Caco-2 (cell line): ENCODE measurements around the gene CASP12. TPM values are rescaled to one million over a fixed set of nuclear protein-coding genes. Genes with fewer than 3 reads are reported as not detected.

Experiments used
- BruUV-seq: library from RNA; stranded (reverse); fragments of 400-500 nt; replicated peaks from 2 replicates; lab custom pipeline; 2021; lab: Mats Ljungman, UMichigan
- CTCF ChIA-PET: fragments of 300-600 bp; sonication (Branson Sonifier 250); formaldehyde crosslinking; loops from one replicate; lab custom pipeline; 2022; ENCODE audit warnings: antibody characterized with exemption; lab: Charles Lee
- POLR2A ChIA-PET: fragments of 300-600 bp; sonication (Branson Sonifier 250); formaldehyde crosslinking; loops from one replicate; lab custom pipeline; 2022; ENCODE audit warnings: antibody characterized with exemption; lab: Charles Lee
- DNase-seq, 2 experiments: peaks; one replicate each; pipeline versions ENCODE4 v3.0.0 to v3.0.0-alpha.2; 2020 to 2022
- H3K27me3 ChIP-seq: replicated peaks from 2 replicates; pipeline ENCODE4 v1.6.0; 2011; ENCODE audit warnings: low read length; ENCODE audit not compliant: control insufficient read depth, insufficient read depth
- H3K36me3 ChIP-seq: 2 replicates; pipeline ENCODE4 v1.5.1; 2011; ENCODE audit warnings: low read length; ENCODE audit not compliant: control insufficient read depth, insufficient read depth
- H3K4me1 ChIP-seq: fragments of 250-450 bp; sonication (Bioruptor Pico); 2 replicates; pipeline ENCODE4 v1.5.1; 2020; ENCODE audit warnings: mild to moderate bottlenecking
- H3K4me3 ChIP-seq: 2 replicates; pipeline ENCODE4 v1.5.1; 2011; ENCODE audit warnings: low read depth, mild to moderate bottlenecking, control low read depth, low read length
- H3K9me3 ChIP-seq: fragments of 250-450 bp; sonication (Bioruptor Pico); 2 replicates; pipeline ENCODE4 v1.5.1; 2020; ENCODE audit warnings: mild to moderate bottlenecking, moderate library complexity
- H3K27ac Mint-ChIP-seq: one replicate; pipeline ENCODE4 v1.8.0; 2022; ENCODE audit warnings: mixed read lengths; ENCODE audit not compliant: unreplicated experiment
- H3K27me3 Mint-ChIP-seq: one replicate; pipeline ENCODE4 v1.8.0; 2022; ENCODE audit warnings: mixed read lengths; ENCODE audit not compliant: insufficient read depth, unreplicated experiment
- H3K36me3 Mint-ChIP-seq: one replicate; pipeline ENCODE4 v1.8.0; 2022; ENCODE audit warnings: mild to moderate bottlenecking, mixed read lengths; ENCODE audit not compliant: insufficient read depth, unreplicated experiment
- H3K4me1 Mint-ChIP-seq: one replicate; pipeline ENCODE4 v1.8.0; 2022; ENCODE audit warnings: low read depth, mixed read lengths; ENCODE audit not compliant: unreplicated experiment
- H3K4me3 Mint-ChIP-seq: one replicate; pipeline ENCODE4 v1.8.0; 2022; ENCODE audit warnings: mild to moderate bottlenecking, moderate library complexity, mixed read lengths; ENCODE audit not compliant: unreplicated experiment
- H3K9me3 Mint-ChIP-seq: one replicate; pipeline ENCODE4 v1.8.0; 2022; ENCODE audit warnings: mixed read lengths; ENCODE audit not compliant: unreplicated experiment
- intact Hi-C: fragments of 100-400 bp; cut with micrococcal nuclease; formaldehyde crosslinking; loops from one replicate; pipeline ENCODE4 v1.10.0; 2022; ENCODE audit not compliant: unreplicated experiment
- total RNA-seq: library from RNA; stranded (reverse); gene quantifications from 2 replicates; pipeline ENCODE4 v1.2.3, GENCODE V29; 2022
- TF ChIP-seq, protein P1 (sequence below), 2 experiments: fragments of 200-600 bp in 1 of 2; IDR thresholded peaks; 1 replicate in 1 of 2; 2 replicates in 1 of 2; pipeline versions ENCODE4 v1.5.1 to v1.8.0; 2011 to 2022; ENCODE audit warnings: antibody characterized with exemption in 1 of 2, control low read depth in 1 of 2, inconsistent platforms in 1 of 2, low read depth in 1 of 2, low read length in 1 of 2, mild to moderate bottlenecking in 1 of 2, moderate library complexity in 1 of 2; ENCODE audit not compliant: insufficient read depth in 1 of 2, severe bottlenecking in 1 of 2, unreplicated experiment in 1 of 2

The CASP12 gene
- total RNA-seq, 1 experiment from 2014 or later: not detected

DNA sequence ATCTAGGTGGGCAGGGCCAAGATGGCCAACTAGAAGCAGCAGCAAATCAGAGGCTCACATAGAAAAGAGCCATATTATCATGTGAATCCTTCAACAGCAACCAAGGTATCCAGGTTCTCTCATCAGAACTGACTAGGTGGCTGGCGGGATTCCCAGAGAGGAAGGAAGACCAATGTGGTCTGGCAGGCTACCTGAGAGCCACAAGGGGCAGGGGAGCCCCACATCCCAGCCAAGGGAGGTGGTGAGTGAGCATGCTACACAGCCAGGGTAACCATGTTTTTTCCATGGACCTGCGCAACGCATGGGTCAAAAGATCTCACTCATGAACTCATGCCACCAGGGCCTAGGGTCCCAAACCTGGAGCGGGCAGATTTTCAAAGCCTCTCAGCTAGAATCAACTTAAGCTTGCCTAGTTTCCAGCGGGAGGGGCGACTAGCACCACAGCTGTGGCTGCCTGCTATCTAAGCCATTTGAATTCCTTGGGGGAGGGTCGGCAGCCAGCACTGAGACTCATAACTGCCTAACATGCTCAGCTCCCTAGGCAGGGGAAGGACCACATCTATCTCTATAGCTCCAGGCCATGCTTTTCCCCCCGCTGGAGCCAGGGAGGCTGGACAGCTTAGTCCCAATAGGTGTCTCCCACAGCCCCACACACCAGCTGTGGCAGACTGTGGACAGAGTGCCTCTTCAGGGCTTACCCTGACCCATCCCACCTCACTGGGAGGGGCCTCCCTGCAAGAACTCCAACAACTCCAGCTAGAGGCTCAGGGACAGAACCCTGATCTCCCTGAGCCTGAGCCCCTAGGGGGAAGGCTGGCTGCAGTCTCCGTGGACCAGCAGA, 28.7 kb upstream of the CASP12 start:
- Histone ChIP-seq H3K27me3 (no peaks in the 10 kb centered on the region), H3K4me3 (no peak overlapping the region), H3K4me1 (no peaks in the 10 kb centered on the region), H3K36me3 (no peaks in the 10 kb centered on the region), H3K9me3 (peaks cover 11% of the 10 kb centered on the region; the same call in 1 of the 2 replicates)
- ChIA-PET POLR2A (no interaction called here), CTCF (no interaction called here)
- TF ChIP-seq, protein P1, sequence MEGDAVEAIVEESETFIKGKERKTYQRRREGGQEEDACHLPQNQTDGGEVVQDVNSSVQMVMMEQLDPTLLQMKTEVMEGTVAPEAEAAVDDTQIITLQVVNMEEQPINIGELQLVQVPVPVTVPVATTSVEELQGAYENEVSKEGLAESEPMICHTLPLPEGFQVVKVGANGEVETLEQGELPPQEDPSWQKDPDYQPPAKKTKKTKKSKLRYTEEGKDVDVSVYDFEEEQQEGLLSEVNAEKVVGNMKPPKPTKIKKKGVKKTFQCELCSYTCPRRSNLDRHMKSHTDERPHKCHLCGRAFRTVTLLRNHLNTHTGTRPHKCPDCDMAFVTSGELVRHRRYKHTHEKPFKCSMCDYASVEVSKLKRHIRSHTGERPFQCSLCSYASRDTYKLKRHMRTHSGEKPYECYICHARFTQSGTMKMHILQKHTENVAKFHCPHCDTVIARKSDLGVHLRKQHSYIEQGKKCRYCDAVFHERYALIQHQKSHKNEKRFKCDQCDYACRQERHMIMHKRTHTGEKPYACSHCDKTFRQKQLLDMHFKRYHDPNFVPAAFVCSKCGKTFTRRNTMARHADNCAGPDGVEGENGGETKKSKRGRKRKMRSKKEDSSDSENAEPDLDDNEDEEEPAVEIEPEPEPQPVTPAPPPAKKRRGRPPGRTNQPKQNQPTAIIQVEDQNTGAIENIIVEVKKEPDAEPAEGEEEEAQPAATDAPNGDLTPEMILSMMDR (IDR thresholded peaks at IDR 0.05; ENCODE audit: insufficient read depth in 1 of 2, low read depth in 1 of 2, low read length in 1 of 2, severe bottlenecking in 1 of 2, unreplicated experiment in 1 of 2): no peak
- intact Hi-C loops: no loop called here
- Mint-ChIP-seq H3K9me3 (peaks cover 55% of the 10 kb centered on the region), H3K36me3 (no peaks in the 10 kb centered on the region), H3K27ac (no peak overlapping the region), H3K27me3 (no peaks in the 10 kb centered on the region), H3K4me3 (no peak overlapping the region), H3K4me1 (no peaks in the 10 kb centered on the region)
- no TSS peak for BruUV-seq
- no peak for DNase-seq

DNA sequence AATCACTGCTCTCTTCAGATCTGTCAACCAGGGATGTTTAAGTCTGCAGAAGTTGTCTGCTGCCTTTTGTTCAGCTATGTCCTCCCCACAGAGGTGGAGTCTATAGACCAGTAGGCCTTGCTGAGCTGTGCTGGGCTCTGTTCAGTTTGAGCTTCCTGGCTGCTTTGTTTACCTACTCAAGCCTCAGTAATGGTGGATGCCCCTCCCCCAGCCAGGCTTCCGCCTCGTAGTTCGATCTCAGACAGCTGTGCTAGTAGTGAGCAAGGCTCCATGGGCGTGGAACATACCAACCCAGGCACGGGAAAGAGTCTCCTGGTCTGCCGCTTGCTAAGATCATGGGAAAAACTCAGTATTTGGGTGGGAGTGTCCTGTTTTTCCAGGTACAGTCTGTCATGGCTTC, 27.6 kb upstream of the CASP12 start:
- TF ChIP-seq, protein P1 (IDR thresholded peaks at IDR 0.05; ENCODE audit: insufficient read depth in 1 of 2, low read depth in 1 of 2, low read length in 1 of 2, severe bottlenecking in 1 of 2, unreplicated experiment in 1 of 2): no peak
- Histone ChIP-seq H3K27me3 (no peaks in the 10 kb centered on the region), H3K9me3 (peaks cover 11% of the 10 kb centered on the region; the same call in 1 of the 2 replicates), H3K4me3 (no peak overlapping the region), H3K4me1 (no peaks in the 10 kb centered on the region), H3K36me3 (no peaks in the 10 kb centered on the region)
- Mint-ChIP-seq H3K4me3 (no peak overlapping the region), H3K4me1 (no peaks in the 10 kb centered on the region), H3K9me3 (peaks cover 55% of the 10 kb centered on the region), H3K36me3 (no peaks in the 10 kb centered on the region), H3K27ac (no peak overlapping the region), H3K27me3 (no peaks in the 10 kb centered on the region)
- DNase-seq: no peak
- ChIA-PET CTCF (no interaction called here), POLR2A (no interaction called here)
- intact Hi-C loops: no loop called here
- BruUV-seq: no TSS peak

DNA sequence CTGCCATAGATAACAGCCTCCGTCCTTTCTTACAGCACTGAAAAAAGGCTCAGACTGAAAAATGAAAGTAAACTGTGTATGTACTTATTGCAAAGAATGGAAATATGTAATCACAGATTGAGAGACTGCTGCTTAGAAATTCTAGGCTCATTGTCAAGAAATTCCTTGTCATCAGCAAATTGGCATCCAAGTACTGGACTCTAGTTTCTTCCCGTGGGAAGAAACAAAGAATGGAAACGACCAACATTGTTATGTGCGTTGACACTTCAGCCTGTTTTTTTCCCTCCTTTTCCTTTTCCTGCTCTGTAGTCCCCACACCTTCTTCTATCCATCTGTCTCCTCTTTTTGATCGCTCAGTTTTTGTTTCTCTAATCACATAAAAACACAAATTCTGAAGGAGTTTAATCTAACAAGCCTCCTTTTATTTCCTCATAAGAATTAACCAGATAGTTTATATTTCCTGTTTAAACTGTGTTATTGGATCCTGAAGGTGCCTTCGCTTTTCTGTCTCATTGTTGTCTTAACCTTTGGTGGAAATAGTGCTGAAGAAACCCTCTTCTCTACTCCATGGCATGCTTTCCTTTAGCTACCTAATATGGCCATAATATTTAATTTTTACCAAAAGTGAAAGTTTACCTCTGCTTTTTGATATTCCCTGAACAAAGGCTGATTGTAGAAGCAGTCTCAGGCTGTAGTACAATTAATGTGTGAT, 20.0 kb upstream of the CASP12 start:
- H3K27me3 Mint-ChIP-seq: peaks cover 2% of the 10 kb centered on the region
- Histone ChIP-seq H3K4me1 (0 out of 2 replicates have a peak, but pooled peaks cover 4% of the 10 kb centered on the region), H3K4me3 (no peak overlapping the region), H3K27me3 (no peaks in the 10 kb centered on the region), H3K9me3 (no peaks in the 10 kb centered on the region), H3K36me3 (no peaks in the 10 kb centered on the region)
- intact Hi-C loops: no loop called here
- DNase-seq: no peak
- no peaks in the 10 kb centered on the region for H3K4me1 Mint-ChIP-seq
- peaks cover 7% of the 10 kb centered on the region for H3K9me3 Mint-ChIP-seq
- POLR2A ChIA-PET: no interaction called here
- H3K4me3 Mint-ChIP-seq: no peak overlapping the region
- TF ChIP-seq, protein P1 (IDR thresholded peaks at IDR 0.05; ENCODE audit: insufficient read depth in 1 of 2, low read depth in 1 of 2, low read length in 1 of 2, severe bottlenecking in 1 of 2, unreplicated experiment in 1 of 2): no peak
- CTCF ChIA-PET: no interaction called here
- H3K27ac Mint-ChIP-seq: no peak overlapping the region
- BruUV-seq: no TSS peak
- H3K36me3 Mint-ChIP-seq: no peaks in the 10 kb centered on the region
